SK-N-SH (cell line): ENCODE measurements around the gene ABCB7. TPM values are rescaled to one million over a fixed set of nuclear protein-coding genes. Genes with fewer than 3 reads are reported as not detected.

ENCODE experiments used
- CTCF ChIA-PET: fragments of 300-600, 350-600 bp; formaldehyde crosslinking; extraction: SDS; loops from one replicate; lab custom pipeline; 2021; lab: Yijun Ruan, JAX
- POLR2A ChIA-PET: fragments of 350-600 bp; sonication (Branson Sonifier 250); formaldehyde crosslinking; extraction: SDS; loops from one replicate; lab custom pipeline; 2020; ENCODE audit warnings: antibody characterized with exemption, inconsistent platforms; lab: Yijun Ruan, JAX
- DNase-seq: peaks from one replicate; pipeline ENCODE4 v3.0.0; 2012
- H2AFZ ChIP-seq: fragments of 200-600 bp; sonication (generic); 2 replicates; pipeline ENCODE4 v1.8.1; 2016; ENCODE audit warnings: antibody characterized with exemption, mild to moderate bottlenecking, low read depth
- H3F3A ChIP-seq: fragments of 200-600 bp; sonication (generic); replicated peaks from 2 replicates; pipeline ENCODE3; 2016; ENCODE audit warnings: antibody characterized with exemption, mild to moderate bottlenecking; ENCODE audit not compliant: insufficient read depth
- H3K27ac ChIP-seq, 2 experiments: fragments of 200-500 bp in 1 of 2; fragments of 200-600 bp in 1 of 2; sonication (Bioruptor generic) in 1 of 2; sonication (generic), shearing (Covaris generic) in 1 of 2; 2 replicates each; pipeline versions ENCODE4 v1.5.1 to v1.6.1; 2014 to 2016; ENCODE audit warnings: low read depth in 2 of 2, inconsistent platforms in 1 of 2, low read length in 1 of 2, mild to moderate bottlenecking in 1 of 2, mixed read lengths in 1 of 2
- H3K27me3 ChIP-seq: fragments of 200-600 bp; sonication (generic), shearing (Covaris generic); 2 replicates; pipeline ENCODE4 v1.6.1; 2016; ENCODE audit warnings: mixed run types; ENCODE audit not compliant: insufficient read depth
- H3K36me3 ChIP-seq, 2 experiments: fragments of 200-500 bp in 1 of 2; fragments of 200-600 bp in 1 of 2; sonication (Bioruptor generic) in 1 of 2; sonication (generic) in 1 of 2; replicated peaks in 1 of 2; 2 replicates each; pipeline versions ENCODE3 to v1.5.1; 2014 to 2016; ENCODE audit warnings: low read length in 1 of 2, mild to moderate bottlenecking in 1 of 2; ENCODE audit not compliant: insufficient read depth in 2 of 2, control insufficient read depth in 1 of 2
- H3K4me1 ChIP-seq, 2 experiments: fragments of 200-500 bp in 1 of 2; fragments of 200-600 bp in 1 of 2; sonication (Bioruptor generic) in 1 of 2; sonication (generic), shearing (Covaris generic) in 1 of 2; 2 replicates each; pipeline versions ENCODE4 v1.5.1 to v1.6.1; 2014 to 2016; ENCODE audit warnings: low read depth in 1 of 2, low read length in 1 of 2, mixed run types in 1 of 2; ENCODE audit not compliant: insufficient read depth in 2 of 2, control insufficient read depth in 1 of 2
- H3K4me2 ChIP-seq: fragments of 200-600 bp; sonication (generic), shearing (Covaris generic); 2 replicates; pipeline ENCODE4 v1.6.1; 2017; ENCODE audit warnings: mixed run types
- H3K4me3 ChIP-seq, 2 experiments: fragments of 200-500 bp in 1 of 2; fragments of 200-600 bp in 1 of 2; sonication (Bioruptor generic) in 1 of 2; sonication (generic), shearing (Covaris generic) in 1 of 2; 2 replicates each; pipeline versions ENCODE4 v1.5.1 to v1.8.1; 2014 to 2016; ENCODE audit warnings: low read depth in 2 of 2, inconsistent platforms in 1 of 2, low read length in 1 of 2, mild to moderate bottlenecking in 1 of 2, mixed read lengths in 1 of 2, moderate library complexity in 1 of 2
- H3K79me2 ChIP-seq: fragments of 200-600 bp; sonication (generic); 2 replicates; pipeline ENCODE4 v1.8.1; 2017; ENCODE audit warnings: mild to moderate bottlenecking; ENCODE audit not compliant: insufficient read depth
- H3K9ac ChIP-seq: fragments of 200-600 bp; sonication (generic); 2 replicates; pipeline ENCODE4 v1.6.1; 2017; ENCODE audit warnings: mixed run types
- H3K9me2 ChIP-seq: fragments of 200-600 bp; sonication (generic); 2 replicates; pipeline ENCODE4 v1.6.1; 2017; ENCODE audit warnings: mixed run types
- H3K9me3 ChIP-seq: fragments of 200-600 bp; sonication (generic); 2 replicates; pipeline ENCODE4 v1.6.1; 2017; ENCODE audit warnings: mixed run types, mild to moderate bottlenecking, moderate library complexity
- H4K20me1 ChIP-seq: fragments of 200-600 bp; sonication (generic); 2 replicates; pipeline ENCODE4 v1.6.1; 2017; ENCODE audit warnings: mild to moderate bottlenecking, mixed run types; ENCODE audit not compliant: insufficient read depth
- CHD2 ChIP-seq: fragments of 150-350 bp; IDR thresholded peaks from 2 replicates; pipeline ENCODE4 v1.6.1; 2018; ENCODE audit warnings: low read length; ENCODE audit not compliant: partially characterized antibody
- FOSL2 ChIP-seq: IDR thresholded peaks from 2 replicates; pipeline ENCODE4 v1.4.0; 2012; ENCODE audit warnings: low read depth, mild to moderate bottlenecking, moderate library complexity, borderline replicate concordance
- FOXJ3 ChIP-seq: sonication (generic); formaldehyde crosslinking; IDR thresholded peaks from 2 replicates; pipeline ENCODE4 v1.5.1; 2020; ENCODE audit warnings: mild to moderate bottlenecking, missing genetic modification reagents
- FOXM1 ChIP-seq: IDR thresholded peaks from 2 replicates; pipeline ENCODE4 v1.4.0; 2012; ENCODE audit warnings: low read depth, mild to moderate bottlenecking
- GABPA ChIP-seq: IDR thresholded peaks from 2 replicates; pipeline ENCODE4 v1.4.0; 2012; ENCODE audit warnings: low read depth, mild to moderate bottlenecking
- GATA2 ChIP-seq: sonication (generic); formaldehyde crosslinking; IDR thresholded peaks from 2 replicates; pipeline ENCODE4 v1.5.0; 2020; ENCODE audit warnings: mild to moderate bottlenecking, missing genetic modification reagents
- JUND ChIP-seq: IDR thresholded peaks from 2 replicates; pipeline ENCODE4 v1.4.0; 2012
- MXI1 ChIP-seq: IDR thresholded peaks from 2 replicates; pipeline ENCODE4 v1.6.1; 2012; ENCODE audit warnings: mild to moderate bottlenecking, low read depth, low read length, improper control_type of control experiment
- NFIC ChIP-seq: IDR thresholded peaks from 2 replicates; pipeline ENCODE4 v1.4.0; 2012; ENCODE audit warnings: borderline replicate concordance
- NRF1 ChIP-seq: IDR thresholded peaks from 2 replicates; pipeline ENCODE4 v1.6.1; 2012; ENCODE audit warnings: low read depth, mild to moderate bottlenecking, low read length
- RAD21 ChIP-seq: IDR thresholded peaks from 2 replicates; pipeline ENCODE4 v1.6.1; 2012; ENCODE audit warnings: mild to moderate bottlenecking, low read length
- REST ChIP-seq: IDR thresholded peaks from 2 replicates; pipeline ENCODE4 v1.6.1; 2012; ENCODE audit warnings: mild to moderate bottlenecking, low read depth, low read length, moderate library complexity
- RFX5 ChIP-seq: IDR thresholded peaks from 2 replicates; pipeline ENCODE4 v1.6.1; 2012; ENCODE audit warnings: mild to moderate bottlenecking, improper control_type of control experiment, low read length
- SIN3A ChIP-seq: IDR thresholded peaks from 2 replicates; pipeline ENCODE4 v1.6.1; 2012; ENCODE audit warnings: low read depth, mild to moderate bottlenecking, low read length, moderate library complexity, borderline replicate concordance
- TAF1 ChIP-seq: IDR thresholded peaks from 2 replicates; pipeline ENCODE4 v1.6.1; 2012; ENCODE audit warnings: low read depth, mild to moderate bottlenecking, low read length, moderate library complexity, borderline replicate concordance
- TCF12 ChIP-seq: IDR thresholded peaks from 2 replicates; pipeline ENCODE4 v1.4.0; 2012
- TEAD4 ChIP-seq: IDR thresholded peaks from 2 replicates; pipeline ENCODE4 v1.4.0; 2012; ENCODE audit warnings: mild to moderate bottlenecking, borderline replicate concordance; ENCODE audit not compliant: insufficient read depth
- WGBS: methylation state at CpG from one replicate; pipeline ENCODE4 v1.1.6; 2017; ENCODE audit warnings: low lambda C conversion rate; 5-methylcytosine and 5-hydroxymethylcytosine counted together
- polyA plus RNA-seq, 3 experiments: library from polyadenylated mRNA; depleted of rRNA; stranded (reverse); fragments of >200 nt; gene quantifications; 2 replicates each; pipeline ENCODE4 v1.2.3, GENCODE V29; 2012

Gene ABCB7
- polyA plus RNA-seq, 1 of the 3 experiments (the other 2 are of a cell fraction): 20.4 TPM

DNA sequence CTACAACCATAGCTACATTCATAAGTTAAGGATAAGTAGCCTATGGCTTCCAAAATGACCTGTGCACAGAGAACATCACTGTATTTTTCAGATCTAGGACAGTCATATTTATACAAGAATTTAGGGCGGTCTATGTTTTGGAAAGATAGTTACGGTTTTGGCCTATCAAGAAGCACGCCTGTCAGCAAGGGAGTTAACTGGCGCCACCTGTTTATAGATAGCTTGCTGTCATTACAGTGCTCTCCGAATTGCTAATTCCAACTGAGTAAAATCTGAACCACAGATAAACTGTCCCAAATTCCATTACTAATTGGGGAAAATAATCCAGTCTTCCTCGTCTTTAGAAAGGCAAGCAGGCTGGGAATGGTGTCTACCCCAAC lies 646 bp downstream of the ABCB7 start:
- Histone ChIP-seq H3K4me2 (peak overlapping the region; percentile 79), H3K4me1 (no peaks in the 10 kb centered on the region; a peak in 1 of 4 replicates), H3K9me2 (no peaks in the 10 kb centered on the region), H3K9me3 (no peaks in the 10 kb centered on the region), H3K79me2 (no peaks in the 10 kb centered on the region; the same call in 1 of the 2 replicates), H3K27ac (peak overlapping the region; percentile 64 to 86; a peak in 2 of 4 replicates), H3K4me3 (peak overlapping the region; percentile 83 to 90), H4K20me1 (no peaks in the 10 kb centered on the region), H3K9ac (peak overlapping the region; percentile 76; the same call in 1 of the 2 replicates), H3K27me3 (0 out of 2 replicates have a peak, but pooled peaks cover 4% of the 10 kb centered on the region), H2AFZ (peak overlapping the region; percentile 92), H3K36me3 (peaks cover 0 to 2% of the 10 kb centered on the region in 2 experiments), H3F3A (no peaks in the 10 kb centered on the region)
- TF ChIP-seq TEAD4: no peak
- TF ChIP-seq NRF1: no peak
- no peak for TF ChIP-seq TCF12
- no peak for TF ChIP-seq CHD2
- no peak for TF ChIP-seq SIN3A
- no peak for TF ChIP-seq NFIC
- TF ChIP-seq TAF1: no peak
- TF ChIP-seq JUND: no peak
- TF ChIP-seq RAD21: no peak
- TF ChIP-seq FOXM1: no peak
- no peak for TF ChIP-seq GATA2 (CRISPR knock-in tag)
- no peak for TF ChIP-seq FOSL2
- no peak for TF ChIP-seq GABPA
- no peak for TF ChIP-seq FOXJ3 (CRISPR knock-in tag)
- no peak for TF ChIP-seq MXI1
- no peak for TF ChIP-seq RFX5
- TF ChIP-seq REST: no peak
- WGBS: 12% methylated on average over 6 of the region's 6 CpGs
- DNase-seq: peak; percentile 2
- POLR2A ChIA-PET: no interaction called here
- CTCF ChIA-PET: no interaction called here
